HG02943 (cell line): ENCODE data around the gene PPP1R9B.

Experiments
- ATAC-seq: cut with Tn5 transposase; IDR thresholded peaks from one replicate; pipeline ENCODE4 v1.9.1; 2021; ENCODE audit warnings: mild to moderate bottlenecking, low read depth, moderate library complexity; ENCODE audit not compliant: unreplicated experiment

Gene PPP1R9B

GRCh38 chr17:50175035-50175807 is 24.7 kb upstream of the PPP1R9B start:
- ATAC-seq = no peak

DNA sequence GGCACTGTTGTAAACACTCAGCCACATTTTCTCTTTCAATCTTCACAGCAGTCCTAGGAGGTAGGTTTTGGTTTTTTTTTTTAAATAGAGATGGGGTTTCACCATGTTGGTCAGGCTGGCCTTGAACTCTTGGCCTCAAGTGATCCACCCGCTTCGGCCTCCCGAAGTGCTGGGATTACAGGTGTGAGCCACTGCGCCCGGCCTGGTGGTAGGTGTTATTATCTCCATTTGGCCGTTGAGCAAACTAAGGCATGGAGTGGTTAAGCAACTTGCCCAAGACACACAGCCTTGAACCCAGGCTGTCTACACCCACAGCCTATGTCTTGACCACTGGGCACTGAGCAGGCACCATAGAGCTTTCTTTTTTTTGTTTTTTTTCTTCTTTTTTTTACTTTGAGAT is 24.0 kb upstream of the PPP1R9B start:
- ATAC-seq = no peak

DNA sequence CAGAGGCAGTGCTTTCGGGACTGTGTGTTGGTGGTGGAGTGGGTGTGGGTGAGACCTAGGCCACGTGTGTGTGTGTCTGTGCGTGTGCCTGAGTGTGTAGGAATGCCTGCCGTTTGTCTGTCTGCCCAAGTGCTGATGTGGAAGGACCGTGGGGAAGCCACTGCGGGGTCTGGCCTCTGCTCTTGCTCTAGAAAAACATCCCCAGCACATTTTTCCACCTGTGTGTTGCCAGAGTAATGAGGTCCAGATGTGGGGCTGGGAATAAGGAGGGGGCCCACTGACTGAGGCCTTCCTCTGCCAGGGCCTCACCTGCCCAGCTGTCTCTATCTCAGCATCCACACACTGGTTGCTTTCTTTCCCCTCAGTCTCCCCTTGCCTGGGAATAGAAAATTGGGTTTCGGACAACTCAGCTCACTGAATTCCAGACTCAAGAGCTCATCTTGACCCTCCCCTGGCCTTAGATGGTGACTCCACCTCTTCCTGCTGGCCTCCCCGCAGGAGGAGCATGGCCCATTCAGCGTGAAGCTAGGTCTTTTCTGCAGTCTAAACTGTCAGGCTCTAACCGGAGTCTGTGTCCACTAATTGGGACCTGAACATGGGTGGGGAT is 23.0 kb upstream of the PPP1R9B start:
- ATAC-seq = no peak

- no peak for ATAC-seq
These were observed 22.5 kb upstream of the PPP1R9B start for GRCh38 chr17:50172936-50173334.

DNA sequence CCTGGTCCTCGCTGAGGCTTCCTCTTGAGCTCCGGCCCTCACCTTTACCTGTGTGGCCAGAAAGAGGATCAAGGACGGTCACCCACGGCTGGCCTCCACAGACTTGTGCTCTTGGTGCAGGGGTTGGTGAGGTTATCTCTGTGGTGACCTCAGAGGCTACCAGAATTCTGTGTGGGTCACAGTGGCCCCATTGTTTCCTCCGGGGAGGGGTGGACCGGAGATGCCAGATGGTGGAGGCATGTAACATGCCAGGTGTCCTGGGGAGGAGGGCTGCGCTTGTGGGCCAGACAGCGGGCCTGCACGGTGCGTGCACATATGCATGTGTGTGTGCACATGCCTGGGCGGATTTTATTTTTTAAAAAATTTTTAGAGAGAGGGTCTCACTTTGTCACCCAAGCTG is 21.7 kb upstream of the PPP1R9B start:
- no peak for ATAC-seq

DNA sequence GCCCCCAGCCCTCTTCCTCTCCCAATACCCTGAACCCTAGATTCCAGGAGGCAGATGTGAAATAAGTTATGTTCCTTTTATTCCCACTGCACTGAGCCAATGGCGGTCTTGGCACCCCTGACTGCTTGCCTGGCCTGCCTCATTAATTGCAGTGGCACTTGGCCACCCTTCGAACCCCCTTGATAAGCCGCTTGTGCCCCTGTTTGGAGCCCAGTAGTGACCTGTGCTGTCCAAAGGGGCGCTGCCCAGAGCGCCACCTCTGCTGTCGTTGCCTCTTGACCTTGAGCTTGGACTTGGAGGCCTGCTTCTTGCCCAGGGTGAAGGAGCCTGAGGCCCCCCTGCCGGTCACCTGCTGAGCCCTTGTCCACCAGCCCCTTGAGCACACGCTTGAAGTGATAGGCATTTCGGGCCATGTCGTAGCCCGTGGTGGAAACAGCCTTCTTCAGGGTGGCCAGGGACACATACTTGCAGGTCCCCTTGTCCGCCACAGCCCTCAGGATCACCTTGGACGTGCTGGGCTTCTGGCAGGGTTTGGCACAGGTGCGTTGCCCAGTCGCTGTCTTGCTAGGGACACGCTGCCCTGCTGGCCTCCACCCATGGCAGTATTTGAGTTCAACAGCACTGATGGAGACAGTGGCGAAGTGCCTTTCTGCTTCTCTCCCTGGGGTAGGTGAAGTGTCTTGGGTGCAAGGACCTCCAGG is 21.0 kb upstream of the PPP1R9B start:
- ATAC-seq = no peak

GRCh38 chr17:50170662-50171370 is 20.3 kb upstream of the PPP1R9B start:
- no peak for ATAC-seq

DNA sequence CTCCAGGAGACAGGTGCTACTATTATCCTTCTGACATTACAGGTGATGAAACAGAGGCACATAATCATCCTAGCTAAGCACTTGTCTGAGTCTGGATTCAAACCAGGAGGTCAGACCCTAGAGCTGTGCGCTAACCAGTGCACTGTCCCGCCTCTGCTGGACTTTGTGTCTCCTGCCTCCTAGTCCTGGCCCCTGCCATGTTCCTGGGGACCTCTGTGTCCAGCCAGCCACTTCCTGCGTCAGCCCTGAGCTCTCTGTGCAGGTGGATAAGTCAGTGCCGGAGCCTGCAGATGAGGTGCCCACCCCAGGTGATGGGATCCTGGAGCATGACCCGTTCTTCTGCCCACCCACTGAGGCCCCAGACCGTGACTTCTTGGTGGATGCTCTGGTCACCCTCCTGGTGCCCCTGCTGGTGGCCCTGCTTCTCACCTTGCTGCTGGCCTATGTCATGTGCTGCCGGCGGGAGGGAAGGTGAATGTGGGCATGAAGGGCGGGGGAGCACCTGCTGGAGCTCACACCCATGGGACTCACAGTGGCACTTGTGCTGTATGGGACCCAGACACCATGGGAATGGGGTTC is 19.5 kb upstream of the PPP1R9B start:
- no peak for ATAC-seq

- ATAC-seq = no peak
These were observed 18.8 kb upstream of the PPP1R9B start for GRCh38 chr17:50169121-50169764.

- no peak for ATAC-seq
These were observed 17.8 kb upstream of the PPP1R9B start for GRCh38 chr17:50168319-50168718.

DNA sequence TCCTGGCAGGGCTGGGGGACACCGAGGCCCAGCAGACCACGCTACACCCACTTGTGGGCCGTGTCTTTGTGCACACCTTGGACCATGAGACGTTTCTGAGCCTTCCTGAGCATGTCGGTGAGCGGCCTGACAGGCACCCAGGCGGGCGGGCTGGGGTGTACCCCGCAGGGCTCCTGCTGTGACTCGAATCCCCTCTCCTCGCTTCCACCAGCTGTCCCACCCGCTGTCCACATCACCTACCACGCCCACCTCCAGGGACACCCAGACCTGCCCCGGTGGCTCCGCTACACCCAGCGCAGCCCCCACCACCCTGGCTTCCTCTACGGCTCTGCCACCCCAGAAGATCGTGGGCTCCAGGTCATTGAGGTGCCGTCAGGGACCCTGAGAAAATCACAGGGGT is 16.9 kb upstream of the PPP1R9B start:
- no peak for ATAC-seq

DNA sequence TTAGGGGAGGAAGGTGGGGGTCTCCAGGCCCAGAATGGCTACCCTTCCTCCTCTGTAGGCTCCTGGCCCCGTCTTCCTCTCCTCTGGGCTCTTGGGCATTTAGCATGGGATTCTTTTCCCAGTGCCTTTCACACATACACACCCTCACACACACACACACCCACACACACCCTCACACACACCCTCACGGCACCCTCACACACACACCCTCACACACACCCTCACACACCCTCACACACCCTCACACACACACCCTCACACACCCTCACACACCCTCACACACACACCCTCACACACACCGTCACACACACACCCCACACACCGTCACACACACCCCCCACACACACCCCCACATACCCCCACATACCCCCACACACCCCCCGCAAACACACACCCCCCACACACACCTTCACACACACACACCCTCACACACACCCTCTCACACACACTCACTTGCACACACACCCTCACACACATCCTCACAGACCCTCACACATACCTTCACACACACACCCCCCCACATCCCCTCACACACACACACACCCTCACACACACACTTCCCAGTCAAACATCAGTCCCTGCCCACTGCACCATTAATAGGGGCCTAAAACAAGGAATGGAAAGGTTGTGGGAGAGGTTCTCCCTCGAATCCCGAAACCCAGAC is 16.2 kb upstream of the PPP1R9B start:
- ATAC-seq = no peak

- ATAC-seq = no peak
These were observed 15.5 kb upstream of the PPP1R9B start, which contains the start of gene SGCA for GRCh38 chr17:50165867-50166517. TSS of gene SGCA (plus strand) at chr17:50166005. CDS start at chr17:50166041, 36 bp downstream.

DNA sequence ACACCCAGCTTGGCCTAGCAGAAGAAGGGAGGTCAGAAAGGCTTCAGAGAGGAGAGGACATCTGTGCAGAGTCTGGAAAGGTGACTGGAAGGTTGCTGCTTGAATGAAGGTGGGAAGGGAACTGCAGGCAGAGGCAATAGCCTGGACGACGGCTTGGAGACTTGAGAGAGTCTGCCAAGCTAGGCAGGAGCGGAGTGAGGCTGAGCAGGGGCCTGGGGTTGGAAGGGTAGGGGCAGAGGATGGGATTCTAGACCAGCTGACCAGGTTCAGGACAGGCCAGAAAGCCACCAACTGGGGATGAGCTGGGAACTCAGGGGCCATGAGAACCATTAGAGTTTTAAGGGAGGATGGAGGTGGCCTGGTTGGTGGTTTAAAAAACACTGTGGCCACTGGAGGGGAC is 15.0 kb upstream of the PPP1R9B start:
- ATAC-seq = no peak

- ATAC-seq = no peak
These were observed 14.6 kb upstream of the PPP1R9B start for GRCh38 chr17:50165066-50165465.

- ATAC-seq = no peak
These were observed 14.2 kb upstream of the PPP1R9B start for GRCh38 chr17:50164697-50164988.

DNA sequence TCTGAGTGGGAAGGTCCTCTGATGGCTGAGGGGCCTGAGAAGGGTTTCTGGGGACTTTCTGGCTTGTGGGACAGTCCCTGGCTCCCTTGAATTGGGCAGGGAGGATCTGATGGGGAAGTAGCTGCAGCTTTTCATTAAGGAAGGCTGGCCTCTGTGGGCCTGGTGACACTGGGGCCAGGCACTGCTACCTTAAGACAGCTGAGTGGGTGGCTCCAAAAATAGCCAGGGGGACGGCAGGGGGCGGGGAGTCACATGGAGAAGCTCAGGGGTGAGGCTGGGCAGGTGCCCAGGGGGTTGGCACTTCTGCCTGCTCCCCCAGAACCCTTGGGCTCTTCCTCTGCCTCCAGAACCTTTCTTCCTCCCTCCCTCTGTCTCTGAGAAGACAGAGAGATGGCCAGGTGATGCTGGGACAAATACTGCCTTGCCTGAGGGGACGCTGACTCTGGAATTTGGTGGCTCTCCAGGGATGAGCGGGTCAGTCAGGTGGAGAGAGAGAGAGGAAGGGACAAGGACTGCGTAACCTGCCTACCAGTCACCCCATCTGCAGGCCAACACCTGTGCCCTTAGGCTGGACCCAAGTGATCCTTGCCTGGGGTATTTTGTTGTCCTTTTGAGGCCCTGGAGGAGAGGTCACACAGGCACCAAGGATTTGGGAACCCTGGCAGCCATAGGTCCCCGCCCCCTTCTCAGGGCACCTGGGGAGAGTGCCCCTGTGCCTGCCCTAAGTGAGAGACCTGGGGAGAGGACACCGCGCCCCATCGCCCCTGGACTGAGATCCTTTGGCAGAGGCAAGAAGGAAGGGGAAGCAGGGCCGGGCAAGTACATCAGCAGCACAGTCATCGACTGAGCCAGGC is 13.6 kb upstream of the PPP1R9B start:
- no peak for ATAC-seq

GRCh38 chr17:50162466-50163254 is 12.2 kb upstream of the PPP1R9B start:
- ATAC-seq = no peak
